ENCODE results near the gene ZBTB43.

ZBTB43 gene

DNA sequence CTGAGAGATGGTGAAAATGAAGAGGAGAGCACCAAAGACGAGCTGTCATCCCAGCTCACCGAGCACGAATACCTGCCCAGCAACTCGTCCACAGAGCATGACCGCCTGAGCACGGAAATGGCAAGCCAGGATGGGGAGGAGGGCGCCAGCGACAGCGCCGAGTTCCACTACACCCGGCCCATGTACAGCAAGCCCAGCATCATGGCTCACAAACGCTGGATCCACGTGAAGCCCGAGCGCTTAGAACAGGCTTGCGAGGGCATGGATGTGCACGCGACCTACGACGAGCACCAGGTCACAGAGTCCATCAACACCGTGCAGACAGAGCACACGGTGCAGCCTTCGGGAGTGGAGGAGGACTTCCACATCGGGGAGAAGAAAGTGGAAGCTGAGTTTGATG is 28.2 kb downstream of the ZBTB43 start:
- H3K4me3 ChIP-seq (ENCODE audit: low read length, poor library complexity, severe bottlenecking), result no peak overlapping the region
- H3F3A ChIP-seq (ENCODE audit: low read depth), result no peaks in the 10 kb centered on the region
- no peaks in the 10 kb centered on the region for H4K20me1 ChIP-seq (ENCODE audit: insufficient read depth, low read length, poor library complexity, severe bottlenecking)
- H3K4me1 ChIP-seq (ENCODE audit: insufficient read depth, low read length, poor library complexity, severe bottlenecking), result peaks cover 9% of the 10 kb centered on the region
- no peak overlapping the region for H2AFZ ChIP-seq (ENCODE audit: low read length)
- H3K79me2 ChIP-seq (ENCODE audit: insufficient read depth, low read length), result peaks cover 23% of the 10 kb centered on the region; the same call in 1 of the 2 replicates
- H3K4me2 ChIP-seq (ENCODE audit: low read depth, low read length, poor library complexity, severe bottlenecking), result no peak overlapping the region
- TF ChIP-seq CTCF (conservative IDR thresholded peaks at IDR 0.05; ENCODE audit: low read length) (no peak), EZH2phosphoT487 (IDR thresholded peaks at IDR 0.05; ENCODE audit: borderline replicate concordance) (no peak)
- no peaks in the 10 kb centered on the region for H3K9me3 ChIP-seq (ENCODE audit: insufficient read depth, low read depth, low read length)
- H3K36me3 ChIP-seq (ENCODE audit: insufficient read depth, low read length), result peaks cover 30% of the 10 kb centered on the region
- H3K9me2 ChIP-seq (replicated peaks; ENCODE audit: low read depth, low read length), result no peaks in the 10 kb centered on the region
- no peak overlapping the region for H3K9ac ChIP-seq (ENCODE audit: low read depth, low read length, poor library complexity, severe bottlenecking)
- no peaks in the 10 kb centered on the region for H3K27me3 ChIP-seq (ENCODE audit: insufficient read depth, low read length, poor library complexity, severe bottlenecking)

DNA sequence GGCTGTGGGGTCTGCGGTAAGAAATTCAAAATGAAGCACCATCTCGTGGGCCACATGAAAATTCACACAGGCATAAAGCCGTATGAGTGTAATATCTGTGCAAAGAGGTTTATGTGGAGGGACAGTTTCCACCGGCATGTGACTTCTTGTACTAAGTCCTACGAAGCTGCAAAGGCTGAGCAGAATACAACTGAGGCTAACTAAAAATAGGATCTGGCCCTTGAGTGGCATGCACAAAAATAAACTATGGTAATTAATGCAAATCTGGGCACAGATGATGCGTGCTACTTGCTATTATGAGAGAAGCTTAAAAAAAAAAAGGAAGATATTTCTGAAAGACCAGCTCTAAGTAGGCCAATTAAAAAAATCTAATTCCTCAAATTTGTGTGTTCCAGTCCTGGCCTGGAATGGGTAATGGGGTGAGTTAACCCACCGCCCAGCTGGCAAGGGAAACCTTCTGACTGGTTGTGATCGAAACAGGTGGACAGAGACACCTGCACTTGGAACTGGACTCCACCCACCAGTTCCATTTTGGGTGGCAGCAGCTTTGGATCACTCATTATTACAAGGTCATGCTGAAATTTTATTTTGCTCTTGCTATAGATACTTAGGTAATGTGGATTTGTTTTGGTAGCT is 29.0 kb downstream of the ZBTB43 start:
- Histone ChIP-seq H3K79me2 (ENCODE audit: insufficient read depth, low read length) (peaks cover 23% of the 10 kb centered on the region; the same call in 1 of the 2 replicates), H2AFZ (ENCODE audit: low read length) (no peak overlapping the region), H3F3A (ENCODE audit: low read depth) (no peaks in the 10 kb centered on the region), H3K36me3 (ENCODE audit: insufficient read depth, low read length) (peaks cover 30% of the 10 kb centered on the region), H3K9me3 (ENCODE audit: insufficient read depth, low read depth, low read length) (no peaks in the 10 kb centered on the region), H3K4me3 (ENCODE audit: low read length, poor library complexity, severe bottlenecking) (no peak overlapping the region), H3K27me3 (ENCODE audit: insufficient read depth, low read length, poor library complexity, severe bottlenecking) (no peaks in the 10 kb centered on the region), H3K4me2 (ENCODE audit: low read depth, low read length, poor library complexity, severe bottlenecking) (no peak overlapping the region), H4K20me1 (ENCODE audit: insufficient read depth, low read length, poor library complexity, severe bottlenecking) (no peaks in the 10 kb centered on the region), H3K9me2 (replicated peaks; ENCODE audit: low read depth, low read length) (no peaks in the 10 kb centered on the region), H3K4me1 (ENCODE audit: insufficient read depth, low read length, poor library complexity, severe bottlenecking) (peaks cover 8% of the 10 kb centered on the region), H3K9ac (ENCODE audit: low read depth, low read length, poor library complexity, severe bottlenecking) (no peak overlapping the region)
- TF ChIP-seq EZH2phosphoT487 (IDR thresholded peaks at IDR 0.05; ENCODE audit: borderline replicate concordance), result no peak
- no peak for TF ChIP-seq CTCF (conservative IDR thresholded peaks at IDR 0.05; ENCODE audit: low read length)

- H4K20me1 ChIP-seq (ENCODE audit: insufficient read depth, low read length, poor library complexity, severe bottlenecking), result no peaks in the 10 kb centered on the region
These were observed 29.8 kb downstream of the ZBTB43 start for GRCh38 chr9:126834672-126835071.

More at GRCh38 chr9:126834672-126835071, 29.8 kb downstream of the ZBTB43 start:
- no peaks in the 10 kb centered on the region for H3K9me3 ChIP-seq (ENCODE audit: insufficient read depth, low read depth, low read length)
- H3K4me2 ChIP-seq (ENCODE audit: low read depth, low read length, poor library complexity, severe bottlenecking), result no peak overlapping the region
- no peaks in the 10 kb centered on the region for H3K27me3 ChIP-seq (ENCODE audit: insufficient read depth, low read length, poor library complexity, severe bottlenecking)
- no peak overlapping the region for H2AFZ ChIP-seq (ENCODE audit: low read length)
- H3K79me2 ChIP-seq (ENCODE audit: insufficient read depth, low read length), result peaks cover 20% of the 10 kb centered on the region; the same call in 1 of the 2 replicates
- H3K9ac ChIP-seq (ENCODE audit: low read depth, low read length, poor library complexity, severe bottlenecking), result no peak overlapping the region
- no peaks in the 10 kb centered on the region for H3F3A ChIP-seq (ENCODE audit: low read depth)
- H3K9me2 ChIP-seq (replicated peaks; ENCODE audit: low read depth, low read length), result no peaks in the 10 kb centered on the region
- TF ChIP-seq CTCF (conservative IDR thresholded peaks at IDR 0.05; ENCODE audit: low read length) (no peak), EZH2phosphoT487 (IDR thresholded peaks at IDR 0.05; ENCODE audit: borderline replicate concordance) (no peak)
- H3K36me3 ChIP-seq (ENCODE audit: insufficient read depth, low read length), result peaks cover 30% of the 10 kb centered on the region
- H3K4me1 ChIP-seq (ENCODE audit: insufficient read depth, low read length, poor library complexity, severe bottlenecking), result peaks cover 4% of the 10 kb centered on the region
- no peak overlapping the region for H3K4me3 ChIP-seq (ENCODE audit: low read length, poor library complexity, severe bottlenecking)
